NCI-H1694 (cell line): ENCODE measurements around the gene DIP2C.
"Not testable (repeated sequence)": the region's sequence is repeated elsewhere in the genome, so short reads cannot be mapped to it uniquely, and the experiment has no call there.

Experiments used
- DNase-seq: peaks from one replicate; lab custom pipeline; 2025; lab: John Stamatoyannopoulos, UW

DIP2C gene

GRCh38 chr10:656883-657282 lies 32.6 kb downstream of the DIP2C start:
- DNase-seq, result no peak

- DNase-seq, result no peak
Measured at GRCh38 chr10:655184-655583, 34.3 kb downstream of the DIP2C start.

- no peak for DNase-seq
Measured at GRCh38 chr10:654647-654996, 34.8 kb downstream of the DIP2C start.

DNA sequence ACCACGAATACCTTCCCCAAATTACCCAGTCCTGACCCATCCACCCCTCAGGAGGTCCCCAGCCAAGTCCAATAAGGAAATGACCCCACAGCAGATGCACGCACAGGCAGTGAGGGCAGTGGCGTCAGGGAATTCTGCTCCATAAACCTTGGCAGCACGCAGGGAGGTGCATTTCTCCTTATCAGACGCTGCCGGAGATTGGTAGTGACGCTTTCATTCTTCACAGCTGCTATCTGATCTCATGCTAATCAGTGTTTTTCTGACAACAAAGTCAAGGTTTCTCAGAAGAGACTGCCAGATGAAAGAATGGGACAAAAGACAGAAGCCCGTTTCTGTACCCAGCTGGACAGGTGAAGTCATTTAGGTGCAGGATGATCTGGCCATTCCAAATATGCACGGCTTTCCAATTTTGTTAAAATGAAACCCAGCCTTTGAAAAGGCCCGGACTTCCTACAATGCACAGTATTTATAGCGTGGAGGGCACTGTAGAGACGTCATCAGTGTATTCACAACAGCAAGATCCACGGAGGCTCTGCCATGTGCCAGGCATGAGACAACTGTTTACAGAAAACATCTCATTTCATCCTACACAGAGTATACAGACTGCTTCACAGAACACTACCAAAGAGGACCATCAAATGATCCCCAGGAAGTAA lies 35.3 kb downstream of the DIP2C start:
- DNase-seq, result no peak

- not testable (repeated sequence) for DNase-seq
Measured at GRCh38 chr10:652832-653459, 36.5 kb downstream of the DIP2C start.

- DNase-seq, result no peak
Measured at GRCh38 chr10:652233-652632, 37.2 kb downstream of the DIP2C start.

DNA sequence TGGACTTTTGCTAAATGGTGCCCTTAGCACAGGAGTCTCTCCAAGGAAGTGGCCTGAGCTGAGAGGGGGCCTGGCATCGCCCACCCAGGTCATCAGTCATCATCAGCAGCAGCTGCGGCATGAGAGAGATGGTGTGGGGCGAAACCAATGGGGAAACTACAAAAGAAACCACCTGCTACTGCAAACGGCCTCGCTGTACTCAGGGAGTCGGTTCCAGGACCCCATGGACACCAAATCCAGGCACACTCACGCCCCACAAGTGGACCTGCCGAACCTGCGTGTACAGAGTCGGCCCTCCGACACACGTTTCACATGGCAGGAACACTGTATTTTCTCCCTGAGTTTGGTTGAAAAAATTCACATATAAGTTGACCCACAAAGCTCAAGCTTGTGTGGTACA lies 37.8 kb downstream of the DIP2C start:
- no peak for DNase-seq

GRCh38 chr10:650886-651615 lies 38.4 kb downstream of the DIP2C start:
- no peak for DNase-seq

DNA sequence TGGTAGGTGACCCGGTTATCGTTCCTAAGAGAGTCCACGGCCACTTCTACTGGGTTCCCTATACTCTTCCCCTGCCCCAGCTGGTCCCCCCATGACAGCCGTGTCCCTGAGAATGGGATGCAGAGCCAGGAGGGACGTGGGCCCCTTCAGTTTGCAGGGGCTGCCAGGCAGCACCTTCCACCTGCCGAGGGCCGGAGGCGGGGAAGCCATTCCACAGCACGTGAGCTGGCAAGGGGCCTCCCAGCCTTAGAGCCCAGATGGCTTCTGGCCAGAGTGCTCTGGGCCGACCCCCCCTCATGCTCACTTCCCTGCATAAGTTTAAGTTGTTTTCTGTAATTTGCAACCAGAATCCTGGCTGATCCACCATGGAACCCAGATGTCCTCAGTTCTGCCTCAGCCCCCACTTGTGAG lies 39.0 kb downstream of the DIP2C start:
- DNase-seq, result no peak

- DNase-seq, result no peak
Measured at GRCh38 chr10:649798-650440, 39.5 kb downstream of the DIP2C start.

GRCh38 chr10:649445-649797 lies 40.0 kb downstream of the DIP2C start:
- no peak for DNase-seq

DNA sequence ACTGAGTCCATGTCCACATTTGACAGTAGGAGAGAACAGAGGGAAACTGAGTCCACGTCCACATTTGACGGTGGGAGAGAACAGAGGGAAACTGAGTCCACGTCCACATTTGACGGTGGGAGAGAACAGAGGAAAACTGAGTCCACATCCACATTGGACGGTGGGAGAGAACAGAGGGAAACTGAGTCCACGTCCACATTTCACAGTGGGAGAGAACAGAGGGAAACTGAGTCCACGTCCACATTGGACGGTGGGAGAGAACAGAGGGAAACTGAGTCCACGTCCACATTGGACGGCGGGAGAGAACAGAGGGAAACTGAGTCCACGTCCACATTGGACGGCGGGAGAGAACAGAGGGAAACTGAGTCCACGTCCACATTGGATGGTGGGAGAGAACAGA lies 42.4 kb downstream of the DIP2C start:
- DNase-seq, result not testable (repeated sequence)

DNA sequence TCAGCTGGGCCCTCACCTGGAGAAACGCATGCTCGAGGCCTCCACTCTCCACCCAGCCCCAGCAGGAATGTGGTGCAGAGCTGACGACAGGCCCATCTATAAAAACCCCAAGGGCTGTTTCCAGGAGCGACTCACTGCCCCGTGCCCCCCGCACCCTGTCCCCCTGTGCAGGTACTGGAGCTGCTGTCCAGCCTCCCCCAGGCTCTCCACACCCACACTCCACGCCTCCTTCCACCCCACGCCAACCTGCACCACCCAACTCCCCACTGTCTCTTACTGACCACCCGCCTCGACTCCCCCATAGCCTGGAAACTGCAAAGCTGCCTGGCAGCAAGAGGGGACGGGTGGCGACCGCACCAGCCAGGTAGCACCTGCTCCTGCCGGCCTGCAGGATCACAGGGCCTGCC lies 43.3 kb downstream of the DIP2C start:
- DNase-seq, result no peak

GRCh38 chr10:644943-645334 lies 44.5 kb downstream of the DIP2C start:
- DNase-seq, result no peak

GRCh38 chr10:644076-644942 lies 45.2 kb downstream of the DIP2C start:
- no peak for DNase-seq

DNA sequence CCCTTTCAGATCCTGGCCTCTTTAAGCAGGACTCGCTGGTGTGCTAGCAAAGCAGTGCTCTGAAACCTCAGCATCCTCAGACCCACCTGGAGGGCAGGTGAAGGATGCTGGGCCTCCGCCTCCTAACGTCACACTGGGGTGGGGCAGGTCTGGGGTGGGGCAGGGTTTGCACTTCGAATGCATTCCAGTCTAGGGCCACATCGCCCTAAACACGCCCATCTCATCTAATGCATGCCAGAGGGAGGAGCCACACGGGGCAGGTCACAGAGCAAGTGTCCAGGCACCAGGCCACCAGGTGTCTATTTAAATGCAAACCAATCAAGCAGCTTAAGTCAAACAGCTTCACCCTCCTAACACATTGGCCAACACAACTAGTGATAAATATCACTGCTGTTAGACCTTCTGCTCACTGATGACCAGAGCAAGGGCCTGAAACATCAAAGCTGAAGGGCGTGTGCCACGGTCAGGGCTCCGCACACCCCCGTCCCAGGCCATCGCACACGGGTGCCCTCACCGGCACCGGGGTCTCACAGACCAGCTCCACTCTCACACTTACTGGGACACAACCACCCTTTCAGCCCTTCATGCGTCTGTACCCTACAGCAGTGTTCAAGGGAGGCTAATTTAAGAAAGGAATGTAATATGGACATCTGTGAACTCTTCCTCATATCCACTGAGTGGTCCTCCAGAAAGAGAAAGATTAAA lies 47.1 kb downstream of the DIP2C start:
- DNase-seq, result no peak

GRCh38 chr10:641149-642010 lies 48.1 kb downstream of the DIP2C start:
- no peak for DNase-seq

- DNase-seq, result no peak
Measured at GRCh38 chr10:640673-641045, 48.8 kb downstream of the DIP2C start.

GRCh38 chr10:639751-640672 lies 49.5 kb downstream of the DIP2C start:
- DNase-seq, result no peak
